A549 (cell line): ENCODE results near the gene MYT1. TPM values are rescaled to one million over a fixed set of nuclear protein-coding genes. Genes with fewer than 3 reads are reported as not detected.
"Not testable (repeated sequence)": the region's sequence is repeated elsewhere in the genome, so short reads cannot be mapped to it uniquely, and the experiment has no call there.

Experiments
- ATAC-seq, 2 experiments: fragments of 200-7000 bp in 1 of 2; fragments of >200 bp in 1 of 2; cut with Nextera tagmentation in 1 of 2; cut with Tn5 transposase in 1 of 2; 3 replicates each; pipeline versions ENCODE4 v1.8.0 to v1.9.1; 2018 to 2020; ENCODE audit warnings: mild to moderate bottlenecking in 1 of 2, moderate library complexity in 1 of 2
- CTCF ChIA-PET: fragments of 300-600 bp; sonication (Branson Sonifier 250); formaldehyde crosslinking; extraction: SDS; loops from one replicate; lab custom pipeline; 2021; ENCODE audit warnings: antibody characterized with exemption, inconsistent platforms; lab: Yijun Ruan, JAX
- POLR2A ChIA-PET: fragments of 350-600 bp; formaldehyde crosslinking; extraction: SDS; loops from one replicate; lab custom pipeline; 2021; ENCODE audit warnings: antibody characterized with exemption, inconsistent platforms; lab: Yijun Ruan, JAX
- DNase-seq, 2 experiments: peaks; one replicate each; pipeline versions ENCODE4 v3.0.0 to v3.0.0-alpha.2; 2011 to 2016; ENCODE audit warnings: low read depth in 1 of 2, low spot score in 1 of 2
- FAIRE-seq: peaks from 2 replicates; lab custom pipeline; 2011; peaks lifted over from hg19 to GRCh38; lab: Jason Lieb, UNC
- H3K27ac ChIP-seq, 2 experiments: fragments of >200 bp; sonication (Bioruptor Twin); formaldehyde crosslinking; 3 replicates each; pipeline ENCODE4 v1.5.1; 2016 to 2017
- H3K4me1 ChIP-seq: fragments of >200 bp; sonication (Bioruptor Twin); formaldehyde crosslinking; 3 replicates; pipeline ENCODE4 v1.6.1; 2016
- H3K4me2 ChIP-seq: fragments of >200 bp; sonication (Bioruptor Twin); formaldehyde crosslinking; 3 replicates; pipeline ENCODE4 v1.6.1; 2016
- H3K4me3 ChIP-seq: fragments of >200 bp; sonication (Bioruptor Twin); formaldehyde crosslinking; 3 replicates; pipeline ENCODE4 v1.5.1; 2016
- H3K9me3 ChIP-seq: fragments of >200 bp; sonication (Bioruptor Twin); formaldehyde crosslinking; 3 replicates; pipeline ENCODE4 v1.6.1; 2016
- BCL3 ChIP-seq: fragments of >200 bp; sonication (Bioruptor Twin); formaldehyde crosslinking; IDR thresholded peaks from 3 replicates; pipeline ENCODE4 v1.6.1; 2016
- CTCF ChIP-seq: fragments of >200 bp; sonication (Bioruptor Twin); formaldehyde crosslinking; IDR thresholded peaks from 3 replicates; pipeline ENCODE4 v1.5.1; 2016
- GATA3 ChIP-seq: IDR thresholded peaks from 2 replicates; pipeline ENCODE4 v1.6.1; 2012; ENCODE audit warnings: borderline replicate concordance
- JUNB ChIP-seq: fragments of >200 bp; sonication (Bioruptor Twin); formaldehyde crosslinking; IDR thresholded peaks from 2 replicates; pipeline ENCODE4 v1.6.1; 2016
- RAD21 ChIP-seq, 2 experiments: fragments of >200 bp in 1 of 2; sonication (Bioruptor Twin) in 1 of 2; formaldehyde crosslinking in 1 of 2; IDR thresholded peaks in 1 of 2; conservative IDR thresholded peaks in 1 of 2; 2 replicates in 1 of 2; 3 replicates in 1 of 2; pipeline ENCODE4 v1.6.1; 2012 to 2018; ENCODE audit warnings: inconsistent platforms in 1 of 2
- WGBS: methylation state at CpG from one replicate; pipeline ENCODE4 v1.1.6; 2017; ENCODE audit errors: missing lambda C conversion rate; 5-methylcytosine and 5-hydroxymethylcytosine counted together
- polyA plus RNA-seq, 4 experiments: library from polyadenylated mRNA; depleted of rRNA in 3 of 4; stranded (reverse); fragments of >200 nt; fragmentation: RNase III in 1 of 4; extraction: RNeasy Plus Mini Kit Qiagen cat#74134 plus additional on column Dnase treatment in 1 of 4; gene quantifications; 2 replicates in 3 of 4; 3 replicates in 1 of 4; pipeline ENCODE4 v1.2.3, GENCODE V29; 2011 to 2017
- small RNA-seq, 6 experiments: library from RNA; depleted of rRNA; stranded (forward); fragments of <200 nt; gene quantifications; one replicate each; pipeline ENCODE3, GENCODE V24; 2012

The MYT1 gene
- polyA plus RNA-seq, 2 of the 4 experiments (the other 2 are of a cell fraction): 0.21 to 0.22 TPM

GRCh38 chr20:64283646-64284045, 119.4 kb downstream of the MYT1 start:
- ChIA-PET POLR2A (no interaction called here), CTCF (no interaction called here)
- 35% methylated on average over 4 of the region's 4 CpGs for WGBS
- H3K27ac ChIP-seq: no peak overlapping the region
- ATAC-seq (no peak), FAIRE-seq (no peak), DNase-seq (no peak)
- peaks cover 15% of the 10 kb centered on the region; the same call in 2 of the 3 replicates for H3K9me3 ChIP-seq
- H3K4me3 ChIP-seq: no peak overlapping the region
- no peaks in the 10 kb centered on the region for H3K4me1 ChIP-seq
- H3K4me2 ChIP-seq: no peak overlapping the region
- TF ChIP-seq JUNB (no peak), BCL3 (no peak)

- ATAC-seq (peak; percentile 43 to 77; a peak in 4 of 6 replicates), DNase-seq (peak in 1 of 2 experiments; percentile 87)
- WGBS: 61% methylated on average over 32 of the region's 46 CpGs
- H3K4me3 ChIP-seq, H3K27ac ChIP-seq, H3K4me1 ChIP-seq, POLR2A ChIA-PET, H3K4me2 ChIP-seq, CTCF ChIA-PET, FAIRE-seq: not testable (repeated sequence)
- peak; percentile 47 for TF ChIP-seq CTCF
- peak; percentile 12; the same call in 1 of the 2 replicates for TF ChIP-seq GATA3
- peak in 1 of 2 experiments; percentile 28; a peak in 1 of 5 replicates for TF ChIP-seq RAD21 (conservative IDR thresholded peaks at IDR 0.05 in 1 of 2, IDR thresholded peaks at IDR 0.05 in 1 of 2)
- H3K9me3 ChIP-seq: peaks cover 15% of the 10 kb centered on the region; the same call in 2 of the 3 replicates
Observed at GRCh38 chr20:64285579-64286446, 121.6 kb downstream of the MYT1 start.

- POLR2A ChIA-PET, DNase-seq, H3K27ac ChIP-seq, H3K4me3 ChIP-seq, H3K4me2 ChIP-seq, H3K4me1 ChIP-seq, FAIRE-seq, CTCF ChIA-PET: not testable (repeated sequence)
- WGBS: 95% methylated on average over 13 of the region's 30 CpGs
- H3K9me3 ChIP-seq: peaks cover 15% of the 10 kb centered on the region; the same call in 2 of the 3 replicates
- 0 out of 6 replicates have a peak, but pooled peaks of 1 of the 2 experiments have one; percentile 24 for ATAC-seq
Observed at GRCh38 chr20:64286447-64287263, 122.4 kb downstream of the MYT1 start.

- CTCF ChIA-PET, H3K4me3 ChIP-seq, H3K27ac ChIP-seq, H3K4me1 ChIP-seq, H3K4me2 ChIP-seq, FAIRE-seq, ATAC-seq, DNase-seq, POLR2A ChIA-PET: not testable (repeated sequence)
- WGBS: 98% methylated on average over 3 of the region's 3 CpGs
- peaks cover 15% of the 10 kb centered on the region; the same call in 2 of the 3 replicates for H3K9me3 ChIP-seq
Observed at GRCh38 chr20:64287264-64287590, 123.0 kb downstream of the MYT1 start.

Small RNAs within 50 kb of the gene (small RNA-seq; reads per million reads assigned to genes)
- gene AL137028.2: 0 reads per million in 6 experiments

Other genes with a start within 250 kb of the MYT1 start
- 19.1 and 21.6 TPM in 2 replicates for gene UCKL1, start 208.0 kb upstream of the MYT1 start, polyA plus RNA-seq (2011; rRNA removed)
- 30.4 to 32.5 TPM (median 31.8 TPM) in 3 replicates for gene UCKL1, start 208.0 kb upstream of the MYT1 start, polyA plus RNA-seq (2017; fragmentation: RNase III; extraction: RNeasy Plus Mini Kit Qiagen cat#74134 plus additional on column Dnase treatment)
- 2.1 and 3.2 TPM in 2 replicates for gene ZNF512B, start 194.5 kb upstream of the MYT1 start, polyA plus RNA-seq (2011; rRNA removed)
- 14.4 to 17.6 TPM (median 16.8 TPM) in 3 replicates for gene ZNF512B, start 194.5 kb upstream of the MYT1 start, polyA plus RNA-seq (2017; fragmentation: RNase III; extraction: RNeasy Plus Mini Kit Qiagen cat#74134 plus additional on column Dnase treatment)
- not detected in 2 replicates for gene SAMD10, start 184.8 kb upstream of the MYT1 start, polyA plus RNA-seq (2011; rRNA removed)
- not detected in 3 replicates for gene SAMD10, start 184.8 kb upstream of the MYT1 start, polyA plus RNA-seq (2017; fragmentation: RNase III; extraction: RNeasy Plus Mini Kit Qiagen cat#74134 plus additional on column Dnase treatment)
- 42.8 and 47.5 TPM in 2 replicates for gene PRPF6, start 183.3 kb upstream of the MYT1 start, polyA plus RNA-seq (2011; rRNA removed)
- 47.2 to 48.9 TPM (median 48.7 TPM) in 3 replicates for gene PRPF6, start 183.3 kb upstream of the MYT1 start, polyA plus RNA-seq (2017; fragmentation: RNase III; extraction: RNeasy Plus Mini Kit Qiagen cat#74134 plus additional on column Dnase treatment)
- 0.13 and 0.21 TPM in 2 replicates for gene C20orf204, start 128.3 kb upstream of the MYT1 start, polyA plus RNA-seq (2011; rRNA removed)
- 0.49 to 0.69 TPM (median 0.59 TPM) in 3 replicates for gene C20orf204, start 128.3 kb upstream of the MYT1 start, polyA plus RNA-seq (2017; fragmentation: RNase III; extraction: RNeasy Plus Mini Kit Qiagen cat#74134 plus additional on column Dnase treatment)
- gene SOX18, start 114.8 kb upstream of the MYT1 start, polyA plus RNA-seq (2011; rRNA removed): 0.13 and 0.19 TPM in 2 replicates
- 0.92 to 1.4 TPM (median 1.3 TPM) in 3 replicates for gene SOX18, start 114.8 kb upstream of the MYT1 start, polyA plus RNA-seq (2017; fragmentation: RNase III; extraction: RNeasy Plus Mini Kit Qiagen cat#74134 plus additional on column Dnase treatment)
- 11.2 and 13.3 TPM in 2 replicates for gene TCEA2, start 101.3 kb upstream of the MYT1 start, polyA plus RNA-seq (2011; rRNA removed)
- 23.3 to 34.7 TPM (median 29.8 TPM) in 3 replicates for gene TCEA2, start 101.3 kb upstream of the MYT1 start, polyA plus RNA-seq (2017; fragmentation: RNase III; extraction: RNeasy Plus Mini Kit Qiagen cat#74134 plus additional on column Dnase treatment)
- 12.3 and 13.8 TPM in 2 replicates for gene RGS19, start 84.9 kb upstream of the MYT1 start, polyA plus RNA-seq (2011; rRNA removed)
- 16.1 to 18.8 TPM (median 16.5 TPM) in 3 replicates for gene RGS19, start 84.9 kb upstream of the MYT1 start, polyA plus RNA-seq (2017; fragmentation: RNase III; extraction: RNeasy Plus Mini Kit Qiagen cat#74134 plus additional on column Dnase treatment)
- 0.54 and 0.98 TPM in 2 replicates for gene OPRL1, start 84.4 kb upstream of the MYT1 start, polyA plus RNA-seq (2011; rRNA removed)
- 0.83 to 1.5 TPM (median 1.2 TPM) in 3 replicates for gene OPRL1, start 84.4 kb upstream of the MYT1 start, polyA plus RNA-seq (2017; fragmentation: RNase III; extraction: RNeasy Plus Mini Kit Qiagen cat#74134 plus additional on column Dnase treatment)
- gene LKAAEAR1, start 80.1 kb upstream of the MYT1 start, polyA plus RNA-seq (2011; rRNA removed): 0.14 TPM in 1 of 2 replicates, not detected in the other
- 0.49 to 0.60 TPM (median 0.56 TPM) in 3 replicates for gene LKAAEAR1, start 80.1 kb upstream of the MYT1 start, polyA plus RNA-seq (2017; fragmentation: RNase III; extraction: RNeasy Plus Mini Kit Qiagen cat#74134 plus additional on column Dnase treatment)
- gene NPBWR2, start 56.9 kb upstream of the MYT1 start, polyA plus RNA-seq (2011; rRNA removed): not detected in 2 replicates
- gene NPBWR2, start 56.9 kb upstream of the MYT1 start, polyA plus RNA-seq (2017; fragmentation: RNase III; extraction: RNeasy Plus Mini Kit Qiagen cat#74134 plus additional on column Dnase treatment): not detected in 3 replicates
- 36.1 and 41.8 TPM in 2 replicates for gene PCMTD2, start 91.3 kb downstream of the MYT1 start, polyA plus RNA-seq (2011; rRNA removed)
- 16.5 to 21.5 TPM (median 19.9 TPM) in 3 replicates for gene PCMTD2, start 91.3 kb downstream of the MYT1 start, polyA plus RNA-seq (2017; fragmentation: RNase III; extraction: RNeasy Plus Mini Kit Qiagen cat#74134 plus additional on column Dnase treatment)